ENCODE results near the gene IQUB.
"Not testable (repeated sequence)": the region's sequence is repeated elsewhere in the genome, so short reads cannot be mapped to it uniquely, and the experiment has no call there.

The IQUB gene

DNA sequence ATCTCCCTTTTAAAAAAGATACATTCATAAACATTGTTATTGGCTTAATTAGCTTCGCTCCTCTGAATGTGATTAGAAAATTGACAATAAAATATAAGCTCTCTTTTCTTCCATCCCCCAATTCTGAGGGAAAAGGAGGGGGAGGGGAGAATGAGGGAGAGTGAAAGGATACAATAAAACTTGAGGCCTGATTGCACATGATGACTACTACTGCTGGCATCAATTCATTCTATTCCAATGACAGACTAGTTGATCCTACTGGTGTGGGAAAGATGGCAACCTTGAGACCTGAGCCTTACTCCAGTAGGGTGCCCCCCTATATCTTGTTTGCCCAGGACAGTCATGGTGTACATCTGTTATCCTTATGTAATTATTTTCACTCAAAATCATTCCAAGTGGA, 4.5 kb upstream of the IQUB start:
- DNase-seq: no peak

DNA sequence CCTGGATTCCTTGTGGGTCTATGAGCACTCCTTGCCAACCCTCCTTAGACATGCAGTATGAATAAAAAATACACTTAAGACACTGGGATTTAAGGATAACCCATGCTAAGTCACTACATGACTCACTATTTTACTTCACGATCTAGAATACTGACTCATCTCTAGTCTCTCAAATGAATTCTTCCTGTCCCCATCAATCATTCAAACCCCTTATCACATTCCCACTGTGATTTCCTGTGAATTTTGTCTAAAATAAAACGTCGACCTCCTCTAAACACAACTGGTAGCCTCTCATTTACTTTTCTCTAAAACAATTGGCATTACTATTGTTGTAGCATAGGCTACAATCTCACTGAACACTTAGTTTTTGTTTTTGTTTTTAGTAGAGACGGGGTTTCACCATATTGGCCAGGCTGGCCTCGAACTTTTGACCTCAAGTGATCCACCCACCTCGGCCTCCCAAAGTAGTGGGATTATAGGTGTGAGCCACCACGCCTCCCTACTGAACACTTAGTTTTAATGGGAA, 3.9 kb upstream of the IQUB start:
- no peak for DNase-seq

GRCh38 chr7:123537026-123537642, 2.7 kb upstream of the IQUB start:
- peak in 1 of 2 experiments; percentile 23 for DNase-seq

GRCh38 chr7:123535517-123535916, 1.1 kb upstream of the IQUB start:
- no peak for DNase-seq

DNA sequence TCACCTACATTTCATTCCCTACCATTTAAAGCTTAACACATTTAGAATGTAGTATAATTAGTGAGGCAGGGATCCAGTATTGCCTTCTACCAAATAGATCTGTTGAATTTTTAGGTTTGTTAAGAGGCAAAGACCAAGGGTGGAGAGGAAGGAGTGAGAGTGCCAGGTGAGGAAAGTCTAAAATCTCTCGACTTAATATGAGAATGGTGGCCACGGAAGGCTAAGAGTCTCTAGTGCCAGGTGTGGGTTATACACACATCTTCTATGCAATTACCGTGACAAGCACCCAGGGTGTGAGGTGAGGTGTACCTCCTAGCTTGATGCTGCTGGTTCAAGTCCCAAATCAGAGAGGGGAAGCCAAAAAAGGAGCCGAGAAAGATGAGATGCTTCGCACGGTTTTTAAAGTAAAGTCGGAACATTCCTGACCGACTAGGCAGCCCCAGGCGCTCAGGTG, 439 bp downstream of the IQUB start:
- no peak for DNase-seq

GRCh38 chr7:123533553-123533917, 860 bp downstream of the IQUB start:
- no peak for DNase-seq

DNA sequence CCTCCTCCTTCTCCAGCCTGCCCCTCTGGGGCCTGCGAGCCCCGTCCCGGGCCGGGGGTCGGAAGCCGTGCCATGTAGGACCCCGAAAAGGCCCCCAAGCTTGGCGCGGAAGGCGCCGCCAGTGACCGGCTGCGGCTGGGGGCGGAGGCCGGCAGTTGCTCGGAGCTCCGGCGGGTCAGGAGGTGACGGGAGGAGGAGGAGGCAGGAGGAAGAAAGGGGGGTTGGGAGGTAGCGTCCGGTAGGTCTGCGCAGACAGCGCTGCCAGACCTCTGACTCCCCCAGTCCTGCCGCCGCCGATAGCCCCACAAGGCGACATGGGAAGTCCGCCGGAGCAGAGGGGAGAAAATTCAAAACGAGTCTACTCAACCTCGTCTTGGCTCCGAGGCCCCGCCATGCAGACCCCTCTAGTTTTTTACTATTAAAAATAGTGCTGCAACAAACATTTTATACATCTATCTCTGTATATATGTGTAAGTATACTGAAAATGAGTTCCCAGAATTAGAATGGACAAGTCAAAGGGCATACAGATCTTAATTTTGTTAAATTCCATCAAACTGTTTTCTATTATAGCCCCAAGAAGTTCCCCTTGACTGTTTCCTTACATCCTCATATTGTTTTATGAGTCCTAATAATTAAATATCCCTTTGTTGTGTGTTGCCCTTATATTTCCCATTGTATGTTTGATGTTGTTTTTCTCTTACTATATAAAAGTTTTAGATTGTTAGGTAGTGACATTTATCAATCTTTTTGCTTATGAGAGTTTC, 1.4 kb downstream of the IQUB start:
- DNase-seq: not testable (repeated sequence)

- not testable (repeated sequence) for DNase-seq
Measured at GRCh38 chr7:123532343-123532742, 2.1 kb downstream of the IQUB start.

GRCh38 chr7:123530035-123530591, 4.3 kb downstream of the IQUB start:
- not testable (repeated sequence) for DNase-seq

DNA sequence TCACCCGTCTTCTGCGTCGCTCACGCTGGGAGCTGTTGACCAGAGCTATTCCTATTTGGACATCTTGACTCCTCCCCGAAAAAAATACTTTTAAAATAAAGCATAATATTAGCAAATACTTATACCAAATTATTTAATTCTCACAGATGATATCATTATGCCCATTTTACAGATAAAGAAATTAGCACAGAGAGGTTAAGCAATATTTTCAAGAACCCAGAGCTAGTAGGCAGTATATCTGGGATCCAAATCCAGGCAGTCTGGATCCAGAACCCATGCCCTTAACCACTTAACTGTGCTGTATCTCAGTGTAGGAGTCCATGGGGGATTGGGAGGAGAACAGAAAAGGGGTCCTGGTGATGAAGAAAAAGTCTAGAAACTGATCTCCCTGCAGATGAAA, 6.1 kb downstream of the IQUB start:
- no peak for DNase-seq

GRCh38 chr7:123527712-123528225, 6.6 kb downstream of the IQUB start:
- DNase-seq: not testable (repeated sequence)

DNA sequence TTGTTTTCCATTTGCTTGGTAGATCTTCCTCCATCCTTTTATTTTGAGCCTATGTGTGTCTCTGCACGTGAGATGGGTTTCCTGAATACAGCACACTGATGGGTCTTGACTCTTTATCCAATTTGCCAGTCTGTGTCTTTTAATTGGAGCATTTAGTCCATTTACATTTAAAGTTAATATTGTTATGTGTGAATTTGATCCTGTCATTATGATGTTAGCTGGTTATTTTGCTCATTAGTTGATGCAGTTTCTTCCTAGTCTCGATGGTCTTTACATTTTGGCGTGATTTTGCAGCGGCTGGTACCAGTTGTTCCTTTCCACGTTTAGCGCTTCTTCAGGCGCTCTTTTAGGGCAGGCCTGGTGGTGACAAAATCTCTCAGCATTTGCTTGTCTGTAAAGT, 7.9 kb downstream of the IQUB start:
- DNase-seq: not testable (repeated sequence)

DNA sequence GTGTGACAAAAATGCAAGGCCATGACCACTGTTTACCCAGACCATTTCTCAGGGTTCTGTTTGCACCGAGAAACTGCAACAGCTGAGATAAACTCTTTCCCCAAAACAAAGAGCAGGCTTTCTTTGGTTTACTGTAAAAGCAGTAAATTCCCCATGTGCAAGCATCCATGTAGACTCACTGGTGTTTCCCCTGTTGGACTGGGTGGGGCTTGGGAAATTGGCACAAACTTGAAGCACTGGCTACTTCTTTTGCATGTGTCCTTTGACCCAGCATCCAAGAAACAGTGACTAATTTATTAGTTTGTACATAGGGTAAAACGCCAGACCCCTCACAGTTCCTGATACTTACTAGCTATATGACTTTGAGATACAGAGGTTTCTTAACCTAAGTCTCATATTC, 12.3 kb downstream of the IQUB start:
- DNase-seq: no peak

- no peak for DNase-seq
Measured at GRCh38 chr7:123505221-123505620, 29.2 kb downstream of the IQUB start.

GRCh38 chr7:123502201-123502600, 32.2 kb downstream of the IQUB start:
- no peak for DNase-seq

- no peak for DNase-seq
Measured at GRCh38 chr7:123500878-123501489, 33.4 kb downstream of the IQUB start.

- no peak for DNase-seq
Measured at GRCh38 chr7:123499211-123499970, 35.0 kb downstream of the IQUB start.

GRCh38 chr7:123498601-123499000, 35.8 kb downstream of the IQUB start:
- DNase-seq: peak in 1 of 2 experiments; percentile 60

GRCh38 chr7:123498031-123498430, 36.4 kb downstream of the IQUB start:
- DNase-seq: no peak

DNA sequence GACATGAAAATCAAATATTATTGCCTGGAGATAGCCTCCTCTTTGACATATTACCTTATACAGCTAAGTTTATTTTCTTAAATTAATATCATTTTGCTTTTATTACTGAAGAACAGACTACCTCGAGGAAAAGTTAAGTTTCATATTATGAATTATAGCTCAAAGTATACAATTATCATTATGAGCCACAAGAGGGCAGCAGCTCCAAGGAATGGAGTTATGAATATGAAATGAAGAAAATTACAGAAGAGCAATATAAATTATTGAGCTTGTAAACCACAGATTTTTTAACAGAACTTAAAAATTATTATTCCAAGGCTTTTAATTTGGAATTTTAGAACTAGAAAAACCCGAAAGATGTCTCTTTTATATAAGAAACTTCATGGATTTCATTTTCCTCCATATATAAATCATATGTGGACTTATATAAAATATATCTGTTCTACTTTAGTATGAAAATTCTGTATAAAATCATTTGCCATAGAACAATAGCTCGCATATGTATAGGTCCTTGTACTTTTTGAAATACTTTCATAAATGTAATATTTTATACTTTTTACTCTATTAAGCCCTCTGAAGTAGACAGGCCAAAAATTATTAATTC, 40.1 kb downstream of the IQUB start:
- DNase-seq: peak; percentile 1 to 47

DNA sequence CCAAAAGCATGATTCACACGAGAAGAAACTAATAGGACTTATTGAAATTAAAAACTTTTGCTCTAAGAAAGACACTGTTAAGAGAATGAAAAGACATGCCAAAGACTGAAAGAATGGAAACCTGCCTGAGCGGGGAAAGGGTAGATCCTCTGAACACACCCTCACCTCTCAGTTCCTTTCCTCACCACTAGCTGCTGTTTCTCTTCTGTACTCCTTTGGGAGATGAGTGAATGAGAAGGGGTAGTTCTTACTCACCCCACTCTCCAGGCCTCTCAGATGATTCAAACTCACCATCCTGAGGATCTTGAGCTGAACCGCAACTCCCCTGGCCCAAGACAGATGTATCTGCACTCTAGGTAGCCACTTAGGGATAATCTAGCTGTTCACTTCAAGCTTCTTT, 41.9 kb downstream of the IQUB start:
- peak; percentile 2 to 40 for DNase-seq

GRCh38 chr7:123485721-123486120, 48.7 kb downstream of the IQUB start:
- DNase-seq: no peak
